Gastroesophageal sphincter (tissue), 4 donors: ENCODE results near the gene GOT1. TPM values are rescaled to one million over a fixed set of nuclear protein-coding genes. Genes with fewer than 3 reads are reported as not detected.

Source experiments
- ATAC-seq: fragments of 150-250 bp; one replicate; pipeline ENCODE4 v1.9.1; 2016; ENCODE audit warnings: mild to moderate bottlenecking, moderate library complexity
- H3K27ac ChIP-seq, 4 donors: fragments of 200-600 bp; sonication (generic) in 3 of 4; 1 replicate in 3 of 4; 2 replicates in 1 of 4; pipeline ENCODE4 v1.5.1; 2016 to 2019
- H3K27me3 ChIP-seq: fragments of 200-600 bp; sonication (generic); one replicate; pipeline ENCODE4 v1.5.1; 2019
- H3K36me3 ChIP-seq, 2 donors: fragments of 200-600 bp; sonication (generic); one replicate each; pipeline ENCODE4 v1.5.1; 2019; ENCODE audit warnings: control low read depth in 1 of 2
- H3K4me1 ChIP-seq, 3 donors: fragments of 200-600 bp; sonication (generic); 1 replicate in 2 of 3; 2 replicates in 1 of 3; pipeline ENCODE4 v1.5.1; 2016 to 2019; ENCODE audit warnings: control low read depth in 2 of 3
- H3K4me3 ChIP-seq, 2 donors: fragments of 200-600 bp; sonication (generic); one replicate each; pipeline ENCODE4 v1.5.1; 2019; ENCODE audit warnings: mild to moderate bottlenecking in 1 of 2, moderate library complexity in 1 of 2
- H3K9me3 ChIP-seq, 3 donors: fragments of 200-600 bp; sonication (generic); one replicate each; pipeline ENCODE4 v1.5.1; 2017 to 2019; ENCODE audit warnings: control low read depth in 2 of 3
- CTCF ChIP-seq, 4 experiments: fragments of 200-600 bp in 2 of 4; fragments of 450-650 bp in 2 of 4; sonication (generic) in 1 of 4; IDR thresholded peaks; one replicate each; pipeline ENCODE4 v1.5.1; 2017 to 2019; ENCODE audit warnings: antibody characterized with exemption in 4 of 4, mild to moderate bottlenecking in 2 of 4, moderate library complexity in 2 of 4
- EP300 ChIP-seq: sonication (generic); formaldehyde crosslinking; IDR thresholded peaks from one replicate; pipeline ENCODE4 v1.6.1; 2017; ENCODE audit warnings: antibody characterized with exemption, mild to moderate bottlenecking
- POLR2A ChIP-seq, 2 donors: fragments of 450-650 bp; IDR thresholded peaks; one replicate each; pipeline ENCODE4 v1.6.1; 2017; ENCODE audit warnings: antibody characterized with exemption in 2 of 2, mild to moderate bottlenecking in 2 of 2, moderate library complexity in 1 of 2
- POLR2AphosphoS5 ChIP-seq: sonication (generic); formaldehyde crosslinking; IDR thresholded peaks from one replicate; pipeline ENCODE4 v1.6.1; 2017; ENCODE audit warnings: antibody characterized with exemption
- WGBS, 2 donors: methylation state at CpG; one replicate each; pipeline ENCODE4 v1.1.5; 2018; ENCODE audit warnings: low coverage in 1 of 2; 5-methylcytosine and 5-hydroxymethylcytosine counted together
- total RNA-seq, 4 donors: library from RNA; depleted of rRNA; stranded (reverse); fragments of >200 nt; gene quantifications; one replicate each; pipeline ENCODE4 v1.1.0, GENCODE V29; 2016

Gene GOT1
- total RNA-seq, 4 donors from 2014 or later, result 15.8 to 32.2 (median 23.2) TPM

GRCh38 chr10:99369126-99369525 is 61.3 kb downstream of the GOT1 start:
- Histone ChIP-seq H3K27me3 (no peaks in the 10 kb centered on the region), H3K27ac (no peak overlapping the region), H3K9me3 (no peaks in the 10 kb centered on the region), H3K36me3 (no peaks in the 10 kb centered on the region), H3K4me3 (no peak overlapping the region), H3K4me1 (no peaks in the 10 kb centered on the region)
- ATAC-seq, result no peak
- TF ChIP-seq EP300, result no peak
- no peak for TF ChIP-seq POLR2AphosphoS5
- no peak for TF ChIP-seq POLR2A (IDR thresholded peaks at IDR 0.05)
- no peak for TF ChIP-seq CTCF (IDR thresholded peaks at IDR 0.05)
- WGBS, 2 donors, result 85 to 88% methylated on average over 5 of the region's 5 CpGs

- H3K27me3 ChIP-seq, result no peaks in the 10 kb centered on the region
- no peak overlapping the region for H3K4me3 ChIP-seq
- H3K36me3 ChIP-seq, result no peaks in the 10 kb centered on the region
- no peaks in the 10 kb centered on the region for H3K4me1 ChIP-seq
- H3K9me3 ChIP-seq, result no peaks in the 10 kb centered on the region
- no peak for ATAC-seq
- H3K27ac ChIP-seq, result no peak overlapping the region
- TF ChIP-seq CTCF (IDR thresholded peaks at IDR 0.05) (no peak), POLR2A (IDR thresholded peaks at IDR 0.05) (no peak), POLR2AphosphoS5 (no peak), EP300 (no peak)
- WGBS, 2 donors, result 60 to 80% methylated on average over 1 of the region's 1 CpG
These were observed 61.8 kb downstream of the GOT1 start for GRCh38 chr10:99368646-99369045.

- 95% methylated on average over 2 of the region's 2 CpGs; no CpG with 5 or more reads in 1 of the 2 donors for WGBS, 2 donors
- Histone ChIP-seq H3K36me3 (peaks cover 0 to 13% of the 10 kb centered on the region in 2 donors), H3K27me3 (no peaks in the 10 kb centered on the region), H3K27ac (no peak overlapping the region), H3K4me1 (no peaks in the 10 kb centered on the region), H3K4me3 (no peak overlapping the region), H3K9me3 (no peaks in the 10 kb centered on the region)
- ATAC-seq, result no peak
- TF ChIP-seq POLR2AphosphoS5 (no peak), CTCF (IDR thresholded peaks at IDR 0.05) (no peak)
These were observed 63.8 kb downstream of the GOT1 start for GRCh38 chr10:99366666-99367065.

GRCh38 chr10:99365736-99366135 is 64.7 kb downstream of the GOT1 start:
- no peaks in the 10 kb centered on the region for H3K27me3 ChIP-seq
- ATAC-seq, result no peak
- no peaks in the 10 kb centered on the region for H3K9me3 ChIP-seq
- H3K36me3 ChIP-seq, result peaks cover 0 to 18% of the 10 kb centered on the region in 2 donors
- TF ChIP-seq POLR2A (IDR thresholded peaks at IDR 0.05) (no peak), CTCF (IDR thresholded peaks at IDR 0.05) (no peak), POLR2AphosphoS5 (no peak), EP300 (no peak)
- no peak overlapping the region for H3K27ac ChIP-seq
- WGBS, 2 donors, result 71 to 86% methylated on average over 1 of the region's 1 CpG
- H3K4me3 ChIP-seq, result no peak overlapping the region
- H3K4me1 ChIP-seq, result no peaks in the 10 kb centered on the region

GRCh38 chr10:99365311-99365710 is 65.1 kb downstream of the GOT1 start:
- Histone ChIP-seq H3K36me3 (peaks cover 0 to 20% of the 10 kb centered on the region in 2 donors), H3K4me1 (no peaks in the 10 kb centered on the region), H3K4me3 (no peak overlapping the region), H3K27ac (no peak overlapping the region), H3K27me3 (no peaks in the 10 kb centered on the region), H3K9me3 (no peaks in the 10 kb centered on the region)
- TF ChIP-seq POLR2A (IDR thresholded peaks at IDR 0.05) (no peak), CTCF (IDR thresholded peaks at IDR 0.05) (no peak), EP300 (no peak), POLR2AphosphoS5 (no peak)
- WGBS, 2 donors, result 0 to 30% methylated on average over 1 of the region's 1 CpG
- no peak for ATAC-seq
